GM18520 (cell line): ENCODE data around the gene SLC35G6.

ENCODE experiments used
- ATAC-seq: cut with Tn5 transposase; IDR thresholded peaks from one replicate; pipeline ENCODE4 v1.9.1; 2021; ENCODE audit not compliant: unreplicated experiment

Gene SLC35G6

GRCh38 chr17:7499161-7499560 is 17.9 kb downstream of the SLC35G6 start:
- no peak for ATAC-seq

DNA sequence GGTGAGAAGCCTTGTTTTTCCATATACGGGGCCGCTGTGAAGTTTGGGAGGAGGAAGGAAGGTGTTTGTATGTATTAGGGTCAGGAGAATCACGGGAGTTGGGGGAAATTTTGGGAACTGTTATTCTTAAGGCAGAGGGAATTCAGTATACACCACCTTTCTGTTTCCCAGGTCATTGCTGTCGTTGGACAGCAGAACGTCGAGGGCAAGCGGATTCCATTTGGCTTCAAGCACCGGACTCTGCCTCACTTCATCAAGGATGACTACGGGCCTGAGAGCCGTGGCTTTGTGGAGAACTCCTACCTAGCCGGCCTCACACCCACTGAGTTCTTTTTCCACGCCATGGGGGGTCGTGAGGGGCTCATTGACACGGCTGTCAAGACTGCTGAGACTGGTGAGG is 20.5 kb downstream of the SLC35G6 start:
- ATAC-seq: no peak

- no peak for ATAC-seq
These were observed 21.1 kb downstream of the SLC35G6 start for GRCh38 chr17:7502171-7502847.

- ATAC-seq: no peak
These were observed 21.7 kb downstream of the SLC35G6 start for GRCh38 chr17:7502987-7503386.

DNA sequence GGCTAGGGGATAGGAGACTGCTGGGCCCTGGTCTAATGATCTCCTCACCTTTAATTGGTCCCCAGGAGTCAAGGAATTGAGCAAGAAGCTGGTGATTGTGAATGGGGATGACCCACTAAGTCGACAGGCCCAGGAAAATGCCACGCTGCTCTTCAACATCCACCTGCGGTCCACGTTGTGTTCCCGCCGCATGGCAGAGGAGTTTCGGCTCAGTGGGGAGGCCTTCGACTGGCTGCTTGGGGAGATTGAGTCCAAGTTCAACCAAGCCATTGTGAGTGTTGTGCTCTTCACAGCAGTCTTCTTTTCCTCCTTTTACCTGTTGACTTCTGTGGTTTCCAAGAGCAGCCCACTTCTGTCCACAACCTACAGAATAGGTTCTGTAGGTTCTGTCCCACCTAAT is 22.3 kb downstream of the SLC35G6 start:
- no peak for ATAC-seq

DNA sequence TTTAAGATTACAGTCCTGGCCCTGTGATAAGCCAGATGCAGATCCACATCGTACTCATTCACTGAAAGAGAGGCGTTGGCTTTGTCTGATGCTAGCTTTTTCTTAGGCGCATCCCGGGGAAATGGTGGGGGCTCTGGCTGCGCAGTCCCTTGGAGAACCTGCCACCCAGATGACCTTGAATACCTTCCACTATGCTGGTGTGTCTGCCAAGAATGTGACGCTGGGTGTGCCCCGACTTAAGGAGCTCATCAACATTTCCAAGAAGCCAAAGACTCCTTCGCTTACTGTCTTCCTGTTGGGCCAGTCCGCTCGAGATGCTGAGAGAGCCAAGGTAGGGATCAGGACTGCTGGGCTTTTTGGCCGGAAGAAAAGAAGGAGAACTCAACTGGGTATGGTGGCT is 26.9 kb downstream of the SLC35G6 start:
- no peak for ATAC-seq

DNA sequence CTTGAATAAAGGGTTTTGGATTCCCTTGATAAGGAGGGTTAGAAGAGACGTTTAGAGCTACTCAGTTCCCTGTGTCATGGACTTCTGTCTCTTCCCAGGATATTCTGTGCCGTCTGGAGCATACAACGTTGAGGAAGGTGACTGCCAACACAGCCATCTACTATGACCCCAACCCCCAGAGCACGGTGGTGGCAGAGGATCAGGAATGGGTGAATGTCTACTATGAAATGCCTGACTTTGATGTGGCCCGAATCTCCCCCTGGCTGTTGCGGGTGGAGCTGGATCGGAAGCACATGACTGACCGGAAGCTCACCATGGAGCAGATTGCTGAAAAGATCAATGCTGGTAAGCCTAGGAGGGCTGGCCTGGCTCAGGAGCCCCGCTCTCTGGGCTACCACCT is 27.6 kb downstream of the SLC35G6 start:
- no peak for ATAC-seq

DNA sequence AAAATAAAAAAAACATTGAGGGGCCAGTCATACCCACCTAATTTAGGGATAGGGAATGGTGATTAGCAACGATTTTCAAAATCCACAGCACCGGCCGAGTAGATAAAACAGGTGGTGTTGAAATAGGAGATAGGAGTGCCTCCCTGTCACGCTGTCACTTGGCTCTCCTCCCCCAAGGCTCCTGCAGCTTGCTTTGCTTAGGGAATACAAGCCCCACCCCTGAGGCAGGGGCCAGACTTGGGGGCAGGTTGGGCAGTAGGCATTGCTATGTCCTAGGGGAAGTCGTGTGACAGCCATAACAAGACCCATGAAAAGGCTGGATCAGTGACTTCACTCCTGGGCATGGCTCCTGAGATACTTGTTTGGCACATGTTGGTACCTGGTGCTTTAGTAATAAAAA is 28.7 kb downstream of the SLC35G6 start:
- ATAC-seq: no peak

DNA sequence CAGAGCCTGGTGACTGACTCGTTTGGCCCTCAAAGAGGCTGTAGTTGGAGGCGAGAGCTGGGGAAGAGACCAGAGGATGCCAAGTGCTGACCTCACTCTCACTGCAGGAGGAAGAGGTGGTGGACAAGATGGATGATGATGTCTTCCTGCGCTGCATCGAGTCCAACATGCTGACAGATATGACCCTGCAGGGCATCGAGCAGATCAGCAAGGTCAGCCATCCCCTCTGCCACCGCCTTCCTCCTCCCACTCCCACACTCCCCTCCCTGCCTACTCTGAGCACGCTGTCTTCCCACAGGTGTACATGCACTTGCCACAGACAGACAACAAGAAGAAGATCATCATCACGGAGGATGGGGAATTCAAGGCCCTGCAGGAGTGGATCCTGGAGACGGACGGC is 29.9 kb downstream of the SLC35G6 start:
- ATAC-seq: no peak

DNA sequence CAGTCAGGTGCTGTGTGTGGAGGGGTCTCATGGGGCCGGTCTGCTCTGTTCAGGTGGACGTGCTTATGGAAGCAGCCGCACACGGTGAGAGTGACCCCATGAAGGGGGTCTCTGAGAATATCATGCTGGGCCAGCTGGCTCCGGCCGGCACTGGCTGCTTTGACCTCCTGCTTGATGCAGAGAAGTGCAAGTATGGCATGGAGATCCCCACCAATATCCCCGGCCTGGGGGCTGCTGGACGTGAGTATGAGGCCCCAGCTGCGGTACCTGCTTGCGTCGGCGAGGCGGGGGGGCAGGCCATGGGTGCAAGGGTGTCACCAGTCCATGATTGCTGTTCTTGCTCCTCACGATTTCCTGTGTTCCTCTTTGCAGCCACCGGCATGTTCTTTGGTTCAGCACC is 30.9 kb downstream of the SLC35G6 start:
- no peak for ATAC-seq

DNA sequence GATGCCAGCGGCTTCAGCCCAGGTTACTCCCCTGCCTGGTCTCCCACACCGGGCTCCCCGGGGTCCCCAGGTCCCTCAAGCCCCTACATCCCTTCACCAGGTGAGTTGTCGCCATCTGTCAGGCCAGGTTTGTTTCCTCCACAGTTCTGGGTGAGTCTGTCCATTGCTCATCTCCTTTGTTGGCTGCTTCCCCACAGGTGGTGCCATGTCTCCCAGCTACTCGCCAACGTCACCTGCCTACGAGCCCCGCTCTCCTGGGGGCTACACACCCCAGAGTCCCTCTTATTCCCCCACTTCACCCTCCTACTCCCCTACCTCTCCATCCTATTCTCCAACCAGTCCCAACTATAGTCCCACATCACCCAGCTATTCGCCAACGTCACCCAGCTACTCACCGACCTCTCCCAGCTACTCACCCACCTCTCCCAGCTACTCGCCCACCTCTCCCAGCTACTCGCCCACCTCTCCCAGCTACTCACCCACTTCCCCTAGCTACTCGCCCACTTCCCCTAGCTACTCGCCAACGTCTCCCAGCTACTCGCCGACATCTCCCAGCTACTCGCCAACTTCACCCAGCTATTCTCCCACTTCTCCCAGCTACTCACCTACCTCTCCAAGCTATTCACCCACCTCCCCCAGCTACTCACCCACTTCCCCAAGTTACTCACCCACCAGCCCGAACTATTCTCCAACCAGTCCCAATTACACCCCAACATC is 31.7 kb downstream of the SLC35G6 start:
- ATAC-seq: no peak

DNA sequence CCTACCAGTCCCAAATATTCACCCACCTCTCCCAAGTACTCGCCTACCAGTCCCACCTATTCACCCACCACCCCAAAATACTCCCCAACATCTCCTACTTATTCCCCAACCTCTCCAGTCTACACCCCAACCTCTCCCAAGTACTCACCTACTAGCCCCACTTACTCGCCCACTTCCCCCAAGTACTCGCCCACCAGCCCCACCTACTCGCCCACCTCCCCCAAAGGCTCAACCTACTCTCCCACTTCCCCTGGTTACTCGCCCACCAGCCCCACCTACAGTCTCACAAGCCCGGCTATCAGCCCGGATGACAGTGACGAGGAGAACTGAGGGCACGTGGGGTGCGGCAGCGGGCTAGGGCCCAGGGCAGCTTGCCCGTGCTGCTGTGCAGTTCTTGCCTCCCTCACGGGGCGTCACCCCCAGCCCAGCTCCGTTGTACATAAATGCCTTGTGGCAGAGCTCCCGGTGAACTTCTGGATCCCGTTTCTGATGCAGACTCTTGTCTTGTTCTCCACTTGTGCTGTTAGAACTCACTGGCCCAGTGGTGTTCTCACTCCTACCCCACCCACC is 32.7 kb downstream of the SLC35G6 start:
- no peak for ATAC-seq

DNA sequence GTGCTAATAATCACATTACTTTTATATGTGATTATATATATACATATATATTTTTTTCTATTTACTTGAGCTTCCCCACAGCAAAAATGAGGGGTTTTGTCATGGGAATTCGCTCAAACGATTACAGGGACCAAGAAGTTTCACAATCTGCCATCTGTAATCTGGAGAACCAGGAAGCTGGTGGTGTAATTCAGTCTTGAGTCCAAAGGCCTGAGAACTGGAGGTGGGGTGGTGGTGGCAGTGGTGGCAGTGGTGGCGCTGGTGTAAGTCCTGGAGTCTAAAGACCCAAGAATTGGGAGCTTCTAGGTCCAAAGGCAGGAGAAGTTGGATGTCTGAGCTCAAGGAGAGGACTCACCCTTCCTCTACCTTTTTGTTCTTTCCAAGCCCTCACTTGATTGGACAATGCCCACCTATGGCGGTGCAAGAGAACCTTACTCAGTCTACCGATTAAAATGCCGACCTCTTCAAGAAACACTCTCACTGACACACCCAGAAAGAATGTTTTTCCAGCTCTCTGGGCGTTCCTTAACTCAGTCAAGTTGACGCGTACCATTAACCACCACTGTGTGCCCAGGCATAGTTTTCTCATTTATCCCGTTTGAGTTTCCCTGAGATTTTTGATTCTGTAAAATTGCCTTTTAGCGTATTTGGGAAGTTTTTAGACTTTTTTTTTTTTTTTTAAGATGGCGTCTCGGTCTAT is 34.8 kb downstream of the SLC35G6 start:
- no peak for ATAC-seq

GRCh38 chr17:7523033-7523432 is 41.8 kb downstream of the SLC35G6 start:
- no peak for ATAC-seq

DNA sequence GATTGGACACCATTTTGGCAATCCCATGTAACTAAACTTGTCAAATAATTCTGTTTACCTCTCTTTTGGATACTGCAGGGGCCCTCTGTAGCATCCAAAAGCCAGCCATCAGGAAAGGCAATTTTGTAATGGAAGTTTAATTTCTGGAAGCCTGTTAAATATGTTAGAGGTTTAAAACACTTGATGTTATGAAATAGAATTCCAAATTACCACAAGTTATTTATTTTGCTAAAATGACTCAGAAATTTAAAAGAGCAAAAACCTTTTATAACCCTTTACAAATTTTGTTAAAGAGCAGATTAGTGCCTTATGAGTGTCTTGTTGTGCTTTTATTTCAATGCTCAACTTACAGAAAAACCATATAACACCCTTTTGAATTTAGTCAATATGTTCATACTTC is 47.6 kb downstream of the SLC35G6 start:
- no peak for ATAC-seq

DNA sequence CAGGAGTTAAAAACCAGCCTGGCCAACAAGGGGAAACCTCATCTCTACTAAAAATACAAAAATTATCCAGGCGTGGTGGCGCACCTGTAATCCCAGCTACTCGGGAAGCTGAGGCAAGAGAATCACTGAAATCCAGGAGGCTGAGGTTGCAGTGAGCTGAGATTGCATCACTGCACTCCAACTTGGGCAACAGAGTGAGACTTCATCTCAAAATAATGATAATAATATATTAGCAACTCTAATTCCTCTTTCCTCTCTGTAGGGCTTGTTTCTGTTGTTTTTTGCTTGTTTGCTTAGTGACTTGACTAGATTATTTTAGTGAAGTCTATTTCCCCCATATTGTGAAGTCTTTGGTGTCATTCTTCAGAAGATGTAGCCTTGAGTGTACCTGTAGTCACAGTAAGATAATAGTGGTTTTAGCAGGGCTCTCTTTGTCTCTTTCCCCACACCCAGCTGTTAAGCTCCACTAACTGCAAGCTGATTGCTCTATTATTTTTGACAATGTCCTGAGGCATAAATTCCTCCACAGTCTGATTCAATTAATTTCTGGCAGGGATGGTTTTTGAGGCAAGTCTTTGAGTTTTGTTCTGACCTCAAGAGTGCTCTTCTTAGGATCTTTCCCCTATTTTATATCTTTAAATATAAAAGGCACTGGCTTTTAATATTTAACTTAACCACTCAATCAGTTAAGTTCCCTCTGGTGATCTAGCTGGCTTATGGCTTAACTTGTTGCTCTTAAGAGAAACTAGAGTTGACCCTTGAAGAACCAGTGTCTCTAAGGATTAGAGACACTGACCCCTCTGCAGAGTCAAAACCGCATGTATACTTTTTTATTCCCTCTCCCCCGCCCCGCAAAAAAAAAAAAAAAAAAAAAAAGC is 49.0 kb downstream of the SLC35G6 start:
- no peak for ATAC-seq
